GM18858 (cell line): ENCODE results near the gene BRD3.
"Not testable (repeated sequence)": the region's sequence is repeated elsewhere in the genome, so short reads cannot be mapped to it uniquely, and the experiment has no call there.

Experiments
- ATAC-seq: cut with Tn5 transposase; IDR thresholded peaks from one replicate; pipeline ENCODE4 v1.9.1; 2021; ENCODE audit not compliant: unreplicated experiment

BRD3 gene

DNA sequence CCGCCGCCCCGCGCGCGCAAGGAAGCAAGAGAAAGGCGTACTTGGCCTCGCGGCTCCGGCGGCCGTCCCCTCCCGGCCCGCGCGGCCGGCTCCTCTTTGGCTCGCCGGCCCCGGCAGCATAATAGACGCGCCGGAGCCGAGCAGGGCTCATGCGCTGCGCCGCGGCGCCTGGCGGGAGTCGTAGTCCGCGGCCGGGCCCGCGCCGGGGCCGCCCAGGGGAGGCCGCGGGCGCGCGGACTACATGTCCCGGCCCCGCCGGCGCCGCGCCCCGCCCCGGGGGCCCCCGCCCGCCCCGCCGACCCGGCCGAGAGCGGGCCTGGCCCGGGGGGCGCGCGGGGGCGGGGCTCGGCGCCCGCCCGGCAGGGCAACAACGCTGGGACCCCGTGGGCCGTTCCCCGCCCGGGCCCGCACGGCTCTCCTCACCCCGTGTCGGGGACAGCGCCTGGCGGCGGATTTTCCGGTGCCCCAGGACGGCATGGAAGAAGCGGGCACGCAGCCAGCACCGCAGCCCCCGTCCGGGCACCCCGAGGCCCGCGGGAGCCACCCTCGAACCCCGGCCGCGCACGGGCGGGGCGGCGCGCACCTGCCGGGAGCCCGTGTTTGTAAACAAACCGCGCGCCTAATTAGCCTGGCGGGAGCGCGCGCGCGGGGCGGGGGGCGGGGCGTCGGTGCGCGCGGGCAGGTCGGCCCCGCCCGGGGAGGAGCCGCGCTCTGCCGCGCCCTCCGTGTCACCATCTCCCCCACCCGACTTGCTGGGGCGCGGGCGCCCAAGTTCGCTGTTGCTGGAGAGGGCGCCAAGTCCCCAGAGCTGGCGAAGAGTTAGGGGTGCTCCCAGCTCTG lies at the start of gene BRD3:
Gene BRD3 (minus strand): TSS at position 123 of the 840 bp plus-strand sequence. CDS start 14,549 bp downstream, outside the sequence.
- peak; percentile 47 for ATAC-seq

DNA sequence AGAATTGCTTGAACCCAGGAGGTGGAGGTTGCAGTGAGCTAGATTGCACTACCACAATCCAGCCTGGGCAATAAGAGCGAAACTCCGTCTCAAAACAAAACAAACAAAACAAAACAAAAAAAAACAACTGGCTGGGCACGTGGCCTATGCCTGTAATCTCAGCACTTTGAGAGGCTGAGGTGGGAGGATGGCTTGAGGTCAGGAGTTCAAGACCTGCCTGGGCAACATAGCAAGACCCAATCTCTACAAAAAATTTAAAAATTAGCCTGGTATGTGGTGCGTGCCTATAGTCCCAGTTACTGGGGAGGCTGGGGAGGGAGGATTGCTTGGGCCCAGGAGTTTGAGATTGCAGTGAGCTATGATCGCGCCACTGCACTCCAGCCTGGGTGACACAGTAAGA lies 44.7 kb upstream of the BRD3 start:
- no peak for ATAC-seq

DNA sequence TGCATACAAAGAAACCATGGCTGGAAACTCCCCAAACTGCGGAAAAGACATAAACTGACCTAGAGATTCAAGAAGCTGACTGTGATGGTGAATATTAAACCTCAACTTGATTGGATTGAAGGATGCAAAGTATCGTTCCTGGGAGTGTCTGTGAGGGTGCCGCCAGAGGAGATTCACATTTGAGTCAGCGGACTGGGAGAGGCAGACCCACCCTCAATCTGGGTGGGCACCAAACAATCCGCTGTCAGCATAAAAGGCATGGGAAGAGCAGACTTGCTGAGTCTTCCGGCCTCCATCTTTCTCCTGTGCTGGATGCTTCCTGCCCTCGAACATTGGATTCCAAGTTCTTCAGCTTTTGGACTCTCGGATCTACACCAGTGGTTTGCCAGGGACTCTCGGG lies 43.2 kb upstream of the BRD3 start:
- no peak for ATAC-seq

DNA sequence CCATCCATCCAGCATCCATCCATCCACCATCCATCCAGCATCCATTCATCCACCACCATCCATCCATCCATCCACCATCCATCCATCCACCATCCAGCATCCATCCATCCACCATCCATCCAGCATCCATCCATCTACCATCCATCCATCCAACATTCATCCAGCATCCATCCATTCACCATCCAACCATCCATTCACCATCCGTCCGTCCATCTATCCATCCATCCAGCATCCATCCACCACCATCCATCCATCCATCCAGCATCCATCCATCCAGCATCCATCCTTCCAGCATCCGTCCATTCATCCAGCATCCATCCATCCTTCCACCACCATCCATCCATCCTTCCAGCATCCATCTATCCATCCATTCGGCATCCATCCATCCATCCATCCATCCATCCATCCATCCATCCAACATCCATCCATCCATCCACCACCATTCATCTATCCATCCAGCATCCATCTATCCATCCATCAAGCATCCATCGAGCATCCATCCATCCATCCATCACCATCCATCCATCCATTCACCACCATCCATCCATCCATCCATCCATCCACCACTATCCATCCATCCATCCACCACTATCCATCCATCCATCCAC lies 35.7 kb upstream of the BRD3 start:
- ATAC-seq, result no peak

DNA sequence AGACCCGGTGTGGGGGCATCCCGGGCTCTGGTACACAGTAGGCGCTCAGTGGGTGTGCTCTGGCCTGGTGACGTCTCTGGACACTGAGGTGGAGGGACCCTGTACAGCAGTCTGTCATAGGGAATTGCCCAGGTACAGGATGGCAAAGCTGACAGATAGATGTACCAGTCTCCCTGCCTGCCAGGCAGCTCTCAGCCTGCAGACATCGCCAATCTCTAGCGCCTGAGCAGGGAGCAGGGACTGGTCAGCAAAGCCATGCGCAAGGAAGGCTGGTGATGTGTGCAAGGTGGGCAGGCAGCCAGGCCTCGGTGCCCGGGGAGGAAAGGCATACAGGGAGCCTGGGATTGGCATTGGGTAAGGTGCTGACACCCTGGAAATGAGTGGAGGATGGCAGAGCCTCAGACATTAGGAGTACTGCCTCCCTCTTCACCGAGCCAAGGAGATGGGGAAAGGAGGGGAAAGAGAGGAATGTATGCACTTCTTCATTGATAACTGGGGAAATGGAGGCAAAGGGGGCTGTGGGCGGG lies 33.9 kb upstream of the BRD3 start:
- ATAC-seq, result no peak

DNA sequence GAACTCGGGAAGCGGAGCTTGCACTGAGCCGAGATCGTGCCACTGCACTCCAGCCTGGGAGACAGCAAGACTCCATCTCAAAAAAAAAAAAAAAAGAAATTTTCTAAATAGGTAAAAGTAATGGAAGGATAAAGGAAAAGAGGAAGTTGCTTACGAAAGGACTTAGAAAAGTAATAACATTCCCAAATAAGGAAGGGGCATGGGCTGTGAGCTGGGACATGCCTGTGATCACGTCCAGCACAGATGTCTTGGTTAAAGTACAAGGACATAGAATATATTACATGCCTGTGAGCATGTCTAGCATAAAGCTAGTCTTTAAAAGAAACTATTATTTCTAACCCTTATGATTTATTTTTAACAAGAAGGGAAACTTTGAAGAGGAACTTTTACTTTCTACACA lies 33.3 kb upstream of the BRD3 start:
- ATAC-seq, result not testable (repeated sequence)

DNA sequence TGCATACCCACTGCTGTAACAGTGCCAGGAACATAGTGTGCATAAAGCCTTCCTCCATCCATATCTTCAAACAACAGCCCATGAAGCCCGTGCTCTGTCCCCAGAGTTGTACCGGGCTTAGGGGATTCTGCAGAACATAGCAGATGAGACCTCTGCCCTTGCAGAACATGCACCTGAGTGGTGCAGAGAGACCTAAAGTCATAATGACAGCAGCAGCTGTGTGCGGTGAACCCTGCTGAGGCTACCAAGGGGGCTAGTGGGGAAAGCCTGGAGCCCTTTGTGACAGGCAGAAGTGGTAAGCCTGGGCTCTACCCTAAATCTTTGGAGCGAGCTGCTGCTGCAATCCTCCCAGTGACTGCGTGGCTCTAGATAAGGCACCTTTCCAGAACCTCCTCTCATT lies 32.2 kb upstream of the BRD3 start:
- no peak for ATAC-seq

DNA sequence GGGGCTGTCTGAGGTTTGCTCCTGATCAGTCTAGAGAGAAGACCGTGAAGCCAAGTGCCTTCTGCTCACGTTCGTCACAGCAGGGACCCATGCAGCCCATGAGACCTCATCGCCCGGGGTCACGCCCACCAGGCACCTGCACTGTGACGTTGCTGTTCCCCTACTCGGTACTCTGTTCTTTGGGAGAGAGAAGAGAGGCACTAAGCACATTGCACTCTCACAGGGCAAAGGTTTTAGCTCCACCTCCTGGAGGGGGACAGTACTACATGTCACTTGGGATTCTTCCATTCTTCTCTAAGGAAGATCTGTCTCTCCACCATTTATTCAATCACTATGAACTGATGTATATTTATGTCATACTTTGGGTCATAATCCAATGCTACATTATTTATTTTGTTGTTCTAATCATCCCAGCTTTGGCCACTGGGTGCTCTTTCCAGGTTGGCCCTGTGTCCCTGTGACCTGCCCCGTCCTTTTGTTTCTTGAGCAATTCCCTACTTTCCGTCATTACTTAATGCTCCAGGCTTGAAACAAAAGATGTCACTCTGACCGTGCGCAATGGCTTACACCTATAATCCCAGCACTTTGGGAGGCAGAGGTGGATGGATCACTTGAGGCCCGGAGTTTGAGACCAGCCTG lies 31.4 kb upstream of the BRD3 start:
- no peak for ATAC-seq

DNA sequence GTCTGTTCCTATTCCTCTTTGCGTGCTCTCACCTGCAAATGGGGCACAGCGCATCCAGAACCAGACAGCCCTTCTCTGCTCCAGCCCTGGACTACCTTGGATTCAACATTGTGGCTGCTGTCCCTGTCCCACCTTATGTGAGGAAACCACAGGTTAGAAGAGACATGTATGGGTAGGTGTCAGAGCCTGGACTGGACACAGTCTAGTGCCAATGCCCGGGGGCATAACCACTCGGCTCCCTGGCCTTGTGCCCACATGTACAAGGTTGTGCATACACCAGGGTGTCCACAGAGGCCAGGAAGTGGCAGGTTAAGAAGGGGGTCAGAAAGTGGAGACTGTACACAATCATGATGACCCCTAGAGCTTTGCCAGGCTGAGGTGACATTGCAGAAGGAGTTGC lies 22.1 kb upstream of the BRD3 start:
- ATAC-seq, result no peak

DNA sequence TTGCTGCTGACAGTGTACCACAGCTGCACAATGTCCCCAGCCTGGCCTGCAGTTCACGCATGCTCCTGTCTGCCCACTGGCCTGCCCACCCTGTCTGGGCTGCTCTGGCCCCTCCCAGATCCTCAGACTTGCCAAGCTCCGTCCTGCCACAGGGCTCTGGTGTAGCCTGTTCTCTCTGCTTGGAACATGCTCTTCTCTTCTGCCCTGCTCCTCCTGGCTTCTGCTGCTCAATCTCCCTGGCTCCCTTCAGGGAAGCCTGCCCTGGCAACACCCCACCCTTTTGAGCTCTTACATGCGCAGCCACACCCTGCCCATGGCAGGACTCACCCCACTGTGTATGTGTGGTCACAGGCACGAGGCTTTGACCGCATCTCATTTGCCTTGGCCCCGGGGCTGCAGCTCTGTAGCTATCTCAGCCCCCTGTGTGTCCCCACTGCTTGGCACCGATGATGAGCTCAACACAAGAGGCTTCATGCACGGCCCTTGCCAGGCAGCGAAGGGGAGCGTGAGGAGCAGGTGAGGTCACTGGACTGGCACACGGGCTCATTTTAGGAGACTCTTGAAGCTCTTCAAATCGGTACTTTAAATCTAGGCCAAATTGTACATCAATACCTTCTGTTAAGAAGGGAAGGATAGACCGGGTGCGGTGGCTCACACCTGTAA lies 20.4 kb upstream of the BRD3 start:
- ATAC-seq, result no peak

DNA sequence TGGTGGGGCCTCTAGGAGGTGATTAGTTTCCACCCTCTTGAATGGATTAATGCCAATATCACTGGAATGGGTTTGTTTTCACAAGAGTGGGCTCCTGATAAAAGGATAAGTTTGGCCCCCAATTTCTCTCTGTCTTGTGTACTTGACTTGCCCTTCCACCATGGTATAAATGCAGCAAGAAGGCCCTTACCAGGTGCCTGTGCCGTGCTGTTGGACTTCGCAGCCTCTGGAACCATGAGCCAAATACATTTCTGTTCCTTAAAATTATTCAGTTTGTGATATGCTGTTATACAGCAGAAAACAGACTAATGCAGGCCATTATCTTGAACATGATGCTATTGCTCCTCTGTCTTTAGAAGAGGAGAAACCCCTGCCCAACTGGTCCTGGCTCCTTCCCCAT lies 17.8 kb upstream of the BRD3 start:
- ATAC-seq, result no peak

DNA sequence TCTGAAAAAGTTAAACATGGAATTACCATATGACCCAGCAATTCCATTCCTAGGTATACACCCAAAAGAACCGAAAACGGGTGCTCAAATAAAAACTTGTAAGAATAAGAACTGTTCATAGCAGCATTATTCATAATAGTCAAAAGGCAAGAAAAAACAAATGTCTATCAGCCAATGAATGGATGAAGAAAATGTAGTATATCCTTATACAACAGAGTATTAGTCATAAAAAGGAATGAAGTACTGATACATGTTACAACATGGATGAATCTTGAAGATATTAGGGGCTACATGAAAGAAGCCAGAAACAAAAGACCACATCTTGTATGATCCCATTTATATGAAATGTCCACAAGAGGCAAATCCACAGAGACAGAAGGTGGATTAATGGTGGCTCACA lies 15.6 kb upstream of the BRD3 start:
- ATAC-seq, result no peak

DNA sequence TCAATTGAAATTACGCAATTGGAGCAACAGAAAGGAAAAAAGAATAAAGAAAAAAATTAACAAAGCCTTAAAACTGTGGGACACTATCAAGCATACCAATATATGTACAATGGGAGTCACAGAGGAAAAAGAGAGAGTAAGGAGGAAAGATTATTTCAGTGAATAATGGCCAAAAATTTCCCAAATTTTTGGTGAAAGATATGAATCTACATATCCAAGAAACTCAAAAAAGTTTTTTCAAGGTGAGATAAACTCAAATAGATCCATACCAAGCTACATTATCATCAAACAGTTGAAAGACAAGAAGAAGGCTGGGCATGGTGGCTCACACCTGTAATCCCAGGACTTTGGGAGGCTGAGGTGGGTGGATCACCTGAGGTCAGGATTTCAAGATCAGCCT lies 8.8 kb upstream of the BRD3 start:
- ATAC-seq, result no peak

DNA sequence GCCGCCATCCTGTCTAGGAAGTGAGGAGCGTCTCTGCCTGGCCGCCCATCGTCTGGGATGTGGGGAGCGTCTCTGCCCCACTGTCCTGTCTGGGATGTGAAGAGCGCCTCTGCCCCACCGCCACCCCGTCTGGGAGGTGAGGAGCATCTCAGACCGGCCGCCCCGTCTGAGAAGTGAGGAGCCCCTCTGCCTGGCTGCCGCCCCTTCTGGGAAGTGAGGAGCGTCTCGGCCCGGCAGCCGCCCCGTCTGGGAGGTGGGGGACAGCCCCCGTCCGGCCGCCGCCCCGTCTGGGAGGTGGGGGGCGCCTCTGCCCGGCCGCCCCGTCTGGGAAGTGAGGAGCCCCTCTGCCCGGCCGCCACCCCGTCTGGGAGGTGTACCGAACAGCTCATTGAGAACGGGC lies 7.9 kb upstream of the BRD3 start:
- not testable (repeated sequence) for ATAC-seq

DNA sequence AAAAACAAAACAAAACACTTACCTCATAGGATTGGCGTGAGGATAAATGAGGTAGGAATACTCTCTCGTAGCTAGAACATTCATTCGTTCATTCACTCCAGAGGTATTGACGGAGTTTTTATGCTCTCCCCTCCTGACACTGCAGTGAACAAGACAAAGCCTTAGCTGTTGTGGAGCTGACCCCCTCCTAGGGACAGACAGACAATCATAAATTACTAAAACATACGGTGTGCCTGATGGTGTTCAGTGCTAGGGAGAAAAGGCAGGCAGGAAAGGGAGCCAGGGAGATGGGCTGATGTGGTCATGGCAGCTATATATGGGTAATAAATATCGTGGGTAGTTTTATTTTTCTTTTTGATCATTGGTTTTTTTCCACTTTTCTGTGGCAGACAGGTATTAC lies 5.7 kb upstream of the BRD3 start:
- no peak for ATAC-seq

DNA sequence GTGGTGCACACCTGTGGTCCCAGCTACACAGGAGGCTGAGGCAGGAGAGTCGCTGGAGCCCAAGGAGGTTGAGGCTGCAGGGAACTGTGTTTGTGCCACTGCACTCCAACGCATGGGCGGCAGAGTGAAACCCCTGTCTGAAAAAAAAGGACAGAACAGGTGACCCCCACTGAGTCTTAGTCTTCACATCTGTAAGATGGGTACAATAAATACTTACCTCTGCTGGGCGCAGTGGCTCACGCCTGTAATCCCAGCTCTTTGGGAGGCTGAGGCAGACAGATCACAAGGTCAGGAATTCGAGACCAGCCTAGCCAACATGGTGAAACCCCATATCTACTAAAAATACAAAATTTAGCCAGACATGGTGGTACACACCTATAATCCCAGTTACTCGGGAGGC lies 4.9 kb upstream of the BRD3 start:
- ATAC-seq, result not testable (repeated sequence)

DNA sequence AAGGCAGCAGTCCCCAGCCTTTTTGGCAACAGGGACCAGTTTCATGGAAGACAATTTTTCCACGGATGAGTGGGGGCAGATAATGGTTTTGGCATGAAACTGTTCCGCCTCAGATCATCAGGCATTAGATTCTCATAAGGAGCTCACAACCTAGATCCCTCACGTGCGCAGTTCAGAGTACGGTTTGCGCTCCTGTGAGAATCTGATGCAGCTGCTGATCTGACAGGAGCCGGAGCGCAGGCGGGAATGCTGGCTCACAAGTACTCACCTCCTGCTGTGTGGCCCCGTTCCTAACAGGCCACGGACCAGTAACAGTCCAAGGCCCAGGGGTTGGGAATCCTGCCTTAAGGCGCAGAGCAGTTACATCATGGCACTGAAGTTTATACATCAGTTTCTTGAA lies 3.3 kb upstream of the BRD3 start:
- no peak for ATAC-seq

DNA sequence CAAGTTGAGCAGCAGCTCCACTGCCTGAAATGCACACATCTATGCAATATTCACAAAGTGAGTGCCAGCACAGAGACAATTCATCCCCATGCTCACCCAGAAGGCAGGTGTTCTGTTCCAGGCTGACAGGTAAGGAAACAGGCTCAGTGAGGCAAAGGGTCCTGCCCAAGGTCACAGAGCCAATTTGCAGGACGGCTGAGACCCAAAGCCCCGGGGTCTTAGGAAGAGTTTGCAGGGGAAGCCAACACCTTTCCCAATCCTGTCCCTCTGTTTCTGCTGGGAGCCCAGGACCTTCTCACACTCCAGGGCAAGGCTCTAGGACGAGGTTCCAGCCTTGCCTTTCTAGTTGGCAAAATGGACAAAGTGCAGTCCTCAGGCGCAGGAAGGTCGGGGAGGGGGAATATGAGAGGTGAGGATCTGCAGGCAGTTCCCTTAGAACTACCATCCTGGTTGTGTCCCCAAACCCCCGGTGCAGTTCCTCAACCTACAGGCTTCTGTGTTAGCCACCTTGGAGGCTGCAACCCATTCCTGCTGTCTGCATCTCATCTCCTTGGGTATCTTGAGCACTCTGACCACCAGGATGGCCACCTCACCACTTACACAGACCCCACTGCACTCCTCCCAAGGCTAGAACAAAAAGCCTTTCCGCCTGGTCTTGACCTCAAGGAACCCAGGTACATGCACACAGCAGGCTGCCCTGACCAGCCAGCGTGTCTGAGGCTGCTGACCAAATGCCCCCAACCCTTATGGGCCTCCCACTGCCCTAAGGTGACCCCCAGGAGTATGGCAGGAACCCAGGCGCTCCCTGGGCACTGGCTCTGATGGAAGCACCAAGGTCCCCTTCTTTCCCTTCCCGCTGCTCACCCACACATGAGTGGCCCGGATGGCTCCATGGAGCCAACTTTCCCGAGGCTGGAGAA lies 1.9 kb upstream of the BRD3 start:
- no peak for ATAC-seq

DNA sequence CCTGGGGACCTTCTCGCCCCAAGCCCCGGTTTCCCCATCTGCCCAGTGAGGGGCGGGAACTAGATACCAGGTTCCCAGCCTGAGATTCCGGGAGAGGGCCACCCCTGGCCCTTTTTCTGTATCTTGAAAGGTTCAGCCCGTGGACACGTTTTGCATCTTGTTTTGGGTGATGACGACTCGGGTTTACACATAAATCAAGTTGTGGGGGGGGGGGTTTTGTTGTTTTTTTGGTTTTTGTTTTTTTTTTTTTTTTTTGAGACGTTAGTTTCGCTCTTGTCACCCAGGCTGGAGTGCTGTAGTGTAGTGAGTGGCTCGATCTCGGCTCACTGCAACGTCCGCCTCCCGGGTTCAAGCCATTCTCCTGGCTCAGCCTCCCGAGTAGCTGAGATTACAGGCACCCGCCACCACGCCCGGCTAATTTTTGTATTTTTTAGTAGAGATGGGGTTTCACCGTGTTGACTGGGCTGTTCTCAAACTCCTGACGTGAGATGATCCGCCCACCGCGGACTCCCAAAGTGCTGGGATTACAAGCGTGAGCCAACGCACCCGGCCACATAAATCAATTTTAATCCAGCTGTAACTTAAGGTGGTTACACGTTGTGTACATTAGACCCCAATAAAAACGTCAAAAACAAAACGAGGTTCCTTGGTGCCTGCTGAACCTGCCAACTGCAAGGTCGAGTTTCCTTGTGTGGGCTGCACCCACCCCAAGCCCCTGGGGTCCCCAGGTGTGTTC lies 1.1 kb upstream of the BRD3 start:
- no peak for ATAC-seq
